Hair follicle dermal papilla cell (primary cell): ENCODE results near the gene ASB15. TPM values are rescaled to one million over a fixed set of nuclear protein-coding genes. Genes with fewer than 3 reads are reported as not detected.

ENCODE experiments used
- total RNA-seq: library from RNA; depleted of rRNA; stranded (reverse); fragments of >200 nt; gene quantifications from 2 replicates; pipeline ENCODE4 v1.2.3, GENCODE V29; 2012

The ASB15 gene
- total RNA-seq: not detected in 2 replicates

DNA sequence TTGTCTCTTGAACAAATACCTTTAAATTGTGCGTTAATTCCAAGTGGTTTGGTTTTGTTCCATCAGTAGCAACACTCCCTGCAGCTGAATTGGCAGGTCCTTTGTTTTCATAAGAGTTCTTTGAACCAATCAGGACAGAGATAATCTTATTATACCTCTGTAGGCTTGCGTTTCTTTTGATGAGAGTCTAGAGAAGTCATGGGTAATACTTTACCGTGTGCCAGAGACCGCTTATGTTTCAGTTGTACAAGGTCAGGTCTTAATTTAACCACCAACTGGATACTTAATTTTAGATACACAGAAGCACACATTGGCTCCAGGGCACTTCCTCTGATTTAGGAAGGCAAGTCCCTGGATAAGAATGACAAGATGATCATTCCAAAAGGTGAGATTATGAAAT is at the start of gene ASB15:
TSS of gene ASB15 (plus strand) at position 292 of the 400 bp plus-strand sequence. CDS start 12,682 bp downstream, outside the sequence.

DNA sequence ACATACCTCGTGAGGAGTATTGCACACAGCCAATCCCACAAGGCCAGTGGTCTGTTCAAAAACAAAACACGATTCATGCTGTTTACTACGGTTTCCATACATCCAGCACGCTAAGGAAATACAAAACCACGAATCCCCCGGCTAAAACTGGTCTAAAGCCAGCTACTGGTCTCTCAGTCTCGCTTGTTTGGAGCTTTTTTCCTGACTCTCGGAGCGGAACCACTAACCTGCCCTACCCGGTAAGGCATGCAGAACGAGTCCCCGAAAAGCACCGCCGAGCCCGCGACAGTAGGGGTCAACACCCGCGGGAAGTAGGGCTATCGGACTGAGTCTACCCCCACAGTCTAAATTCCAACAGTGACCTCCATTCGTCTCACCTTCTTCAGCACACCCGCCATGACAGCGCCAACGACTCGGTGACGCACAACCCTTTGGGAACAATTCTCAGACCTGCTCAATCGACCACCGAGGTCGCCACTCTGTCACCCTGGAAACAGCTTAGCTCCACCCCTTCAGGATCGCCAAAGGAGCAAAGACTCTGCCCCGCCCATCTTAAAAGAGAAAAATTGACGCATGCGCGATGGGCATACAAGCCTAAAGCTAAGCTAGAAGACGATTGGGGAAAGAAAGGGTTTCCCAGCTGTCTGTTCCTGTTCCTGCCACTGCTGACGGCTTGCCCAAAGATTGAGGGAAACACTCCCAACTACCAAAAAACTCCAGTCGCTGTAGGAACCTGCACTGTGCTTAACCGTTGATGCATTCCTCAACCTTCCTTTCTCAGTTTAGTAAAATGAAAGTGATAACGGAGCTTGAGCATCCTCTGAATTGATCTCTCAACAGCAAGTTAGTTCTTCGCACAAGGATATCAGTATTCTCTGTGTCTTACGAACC is 44.0 kb upstream of the ASB15 start, which contains the start of gene NDUFA5:
TSS of gene NDUFA5 (minus strand) at position 421 of the 891 bp plus-strand sequence. CDS start at position 398, 23 bp downstream.

DNA sequence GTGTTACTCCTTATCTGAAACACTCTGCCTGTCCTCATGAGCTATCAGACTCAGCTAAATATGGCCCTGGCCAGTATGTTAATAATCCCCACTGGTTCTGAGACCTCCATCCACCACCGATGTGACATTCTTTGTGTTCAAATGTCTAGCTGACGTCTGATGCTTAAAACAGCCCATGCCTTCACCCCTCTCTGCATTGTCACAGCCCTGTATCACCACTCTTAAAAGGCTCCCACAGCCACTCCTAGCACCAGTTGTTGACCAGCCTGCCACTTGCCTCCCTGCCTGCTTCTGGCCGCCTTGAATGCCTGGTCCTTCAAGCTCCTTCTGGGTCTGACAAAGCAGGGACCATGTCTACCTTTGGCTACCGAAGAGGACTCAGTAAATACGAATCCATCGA is 54.0 kb downstream of the ASB15 start, which contains the start of gene LMOD2:
TSS of gene LMOD2 (plus strand) at position 253 of the 400 bp plus-strand sequence. CDS start at position 351, 98 bp downstream.

Other genes starting within 250 kb of the ASB15 start
- gene IQUB, start 67.2 kb upstream of the ASB15 start, total RNA-seq: 0.61 and 0.65 TPM in 2 replicates
- gene NDUFA5, start 44.0 kb upstream of the ASB15 start, total RNA-seq: 25.2 and 28.7 TPM in 2 replicates
- not detected in 2 replicates for gene LMOD2, start 54.0 kb downstream of the ASB15 start, total RNA-seq
- 20.4 and 25.8 TPM in 2 replicates for gene WASL, start 147.2 kb downstream of the ASB15 start, total RNA-seq
- gene HYAL4, start 243.3 kb downstream of the ASB15 start, total RNA-seq: not detected in 2 replicates